Endothelial cell (in vitro differentiated cells): ENCODE results near the gene AUTS2. TPM values are rescaled to one million over a fixed set of nuclear protein-coding genes. Genes with fewer than 3 reads are reported as not detected.

Source experiments
- DNase-seq: peaks from one replicate; pipeline ENCODE4 v3.0.0; 2021; ENCODE audit warnings: low spot score
- H3K27ac Mint-ChIP-seq: one replicate; pipeline ENCODE4 v1.8.0; 2021; ENCODE audit warnings: mixed read lengths, inconsistent platforms; ENCODE audit not compliant: unreplicated experiment
- H3K27me3 Mint-ChIP-seq: one replicate; pipeline ENCODE4 v1.8.0; 2021; ENCODE audit warnings: mild to moderate bottlenecking, moderate library complexity, mixed read lengths, inconsistent platforms; ENCODE audit not compliant: unreplicated experiment
- H3K36me3 Mint-ChIP-seq: one replicate; pipeline ENCODE4 v1.8.0; 2021; ENCODE audit warnings: mild to moderate bottlenecking, low read depth, mixed read lengths, inconsistent platforms; ENCODE audit not compliant: unreplicated experiment
- H3K4me1 Mint-ChIP-seq: one replicate; pipeline ENCODE4 v1.8.0; 2021; ENCODE audit warnings: mild to moderate bottlenecking, mixed read lengths, inconsistent platforms; ENCODE audit not compliant: unreplicated experiment
- H3K4me3 Mint-ChIP-seq: one replicate; pipeline ENCODE4 v1.8.0; 2021; ENCODE audit warnings: mild to moderate bottlenecking, mixed read lengths, inconsistent platforms; ENCODE audit not compliant: unreplicated experiment
- H3K9me3 Mint-ChIP-seq: one replicate; pipeline ENCODE4 v1.8.0; 2021; ENCODE audit warnings: mixed read lengths, inconsistent platforms; ENCODE audit not compliant: unreplicated experiment
- total RNA-seq: library from RNA; stranded (reverse); fragmentation: NEBNext Ultra II Directional; extraction: Animal tissue kit (Norgen Biotek cat#: 25700); gene quantifications from one replicate; pipeline ENCODE4 v1.2.1, GENCODE V29; 2021; ENCODE audit not compliant: unreplicated experiment
- TF ChIP-seq, protein P1 (sequence below): fragments of 200-600 bp; sonication (generic); IDR thresholded peaks from one replicate; pipeline ENCODE4 v1.5.0; 2021; ENCODE audit warnings: antibody characterized with exemption; ENCODE audit not compliant: unreplicated experiment

Gene AUTS2
- total RNA-seq, 1 donor from 2014 or later, result 103 TPM

GRCh38 chr7:69898189-69898588 lies 299.9 kb downstream of the AUTS2 start:
- H3K36me3 Mint-ChIP-seq, result no peaks in the 10 kb centered on the region
- H3K4me3 Mint-ChIP-seq, result no peak overlapping the region
- H3K9me3 Mint-ChIP-seq, result peaks cover 4% of the 10 kb centered on the region
- H3K27ac Mint-ChIP-seq, result no peak overlapping the region
- H3K27me3 Mint-ChIP-seq, result peaks cover 2% of the 10 kb centered on the region
- TF ChIP-seq, protein P1, sequence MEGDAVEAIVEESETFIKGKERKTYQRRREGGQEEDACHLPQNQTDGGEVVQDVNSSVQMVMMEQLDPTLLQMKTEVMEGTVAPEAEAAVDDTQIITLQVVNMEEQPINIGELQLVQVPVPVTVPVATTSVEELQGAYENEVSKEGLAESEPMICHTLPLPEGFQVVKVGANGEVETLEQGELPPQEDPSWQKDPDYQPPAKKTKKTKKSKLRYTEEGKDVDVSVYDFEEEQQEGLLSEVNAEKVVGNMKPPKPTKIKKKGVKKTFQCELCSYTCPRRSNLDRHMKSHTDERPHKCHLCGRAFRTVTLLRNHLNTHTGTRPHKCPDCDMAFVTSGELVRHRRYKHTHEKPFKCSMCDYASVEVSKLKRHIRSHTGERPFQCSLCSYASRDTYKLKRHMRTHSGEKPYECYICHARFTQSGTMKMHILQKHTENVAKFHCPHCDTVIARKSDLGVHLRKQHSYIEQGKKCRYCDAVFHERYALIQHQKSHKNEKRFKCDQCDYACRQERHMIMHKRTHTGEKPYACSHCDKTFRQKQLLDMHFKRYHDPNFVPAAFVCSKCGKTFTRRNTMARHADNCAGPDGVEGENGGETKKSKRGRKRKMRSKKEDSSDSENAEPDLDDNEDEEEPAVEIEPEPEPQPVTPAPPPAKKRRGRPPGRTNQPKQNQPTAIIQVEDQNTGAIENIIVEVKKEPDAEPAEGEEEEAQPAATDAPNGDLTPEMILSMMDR, result no peak
- H3K4me1 Mint-ChIP-seq, result peaks cover 24% of the 10 kb centered on the region
- DNase-seq, result no peak

DNA sequence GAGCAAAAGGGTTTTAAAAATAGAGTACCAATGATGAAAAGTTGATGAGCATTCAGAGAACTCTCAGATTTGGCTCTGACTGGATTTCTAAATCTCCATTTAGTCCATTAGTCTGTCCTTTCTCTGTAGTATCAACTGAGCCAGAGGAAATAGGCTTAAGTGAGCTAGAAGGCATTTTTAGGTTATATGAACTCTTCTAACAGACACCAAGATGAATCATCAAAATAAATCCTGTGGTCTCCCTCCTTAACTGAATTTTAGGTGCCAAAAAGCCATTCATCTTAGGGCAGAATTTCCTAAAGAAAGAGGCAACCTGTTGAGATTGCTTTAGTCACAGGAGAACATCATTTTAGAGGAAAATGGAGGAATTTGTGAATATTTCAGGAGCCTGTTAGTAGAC lies 305.1 kb downstream of the AUTS2 start:
- TF ChIP-seq, protein P1, result no peak
- no peak for DNase-seq
- H3K9me3 Mint-ChIP-seq, result no peaks in the 10 kb centered on the region
- H3K4me3 Mint-ChIP-seq, result no peak overlapping the region
- no peaks in the 10 kb centered on the region for H3K36me3 Mint-ChIP-seq
- H3K27me3 Mint-ChIP-seq, result no peaks in the 10 kb centered on the region
- H3K27ac Mint-ChIP-seq, result no peak overlapping the region
- peaks cover 29% of the 10 kb centered on the region for H3K4me1 Mint-ChIP-seq

- no peak for DNase-seq
- no peaks in the 10 kb centered on the region for H3K9me3 Mint-ChIP-seq
- TF ChIP-seq, protein P1, result no peak
- peaks cover 23% of the 10 kb centered on the region for H3K4me1 Mint-ChIP-seq
- peaks cover 9% of the 10 kb centered on the region for H3K36me3 Mint-ChIP-seq
- H3K27me3 Mint-ChIP-seq, result no peaks in the 10 kb centered on the region
- H3K27ac Mint-ChIP-seq, result no peak overlapping the region
- no peak overlapping the region for H3K4me3 Mint-ChIP-seq
These were observed 308.2 kb downstream of the AUTS2 start for GRCh38 chr7:69906283-69906995.

DNA sequence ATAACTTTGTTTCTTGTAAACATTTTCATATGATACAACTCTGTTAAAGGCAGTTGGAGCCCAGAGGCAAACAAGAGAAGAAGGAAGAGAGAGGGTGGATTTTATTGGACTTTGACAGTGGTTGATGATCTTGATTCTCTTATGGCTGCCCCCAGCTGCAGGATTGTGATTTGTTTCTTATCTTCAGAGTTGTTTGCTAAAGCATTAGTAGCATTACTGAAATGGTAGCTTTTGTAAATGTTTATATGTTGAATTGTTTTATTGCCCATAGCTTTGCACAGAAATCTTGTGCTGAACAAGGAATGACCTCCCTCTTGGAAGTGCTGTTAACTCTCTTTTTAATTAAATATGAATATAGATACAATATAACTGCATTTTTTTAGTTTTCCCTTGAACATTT lies 309.4 kb downstream of the AUTS2 start:
- Mint-ChIP-seq H3K27me3 (no peaks in the 10 kb centered on the region), H3K36me3 (peaks cover 15% of the 10 kb centered on the region), H3K4me3 (no peak overlapping the region), H3K4me1 (peaks cover 21% of the 10 kb centered on the region), H3K9me3 (peaks cover 4% of the 10 kb centered on the region), H3K27ac (no peak overlapping the region)
- no peak for DNase-seq
- TF ChIP-seq, protein P1, result no peak

- H3K4me3 Mint-ChIP-seq, result no peak overlapping the region
- DNase-seq, result no peak
- peaks cover 4% of the 10 kb centered on the region for H3K9me3 Mint-ChIP-seq
- no peak overlapping the region for H3K27ac Mint-ChIP-seq
- no peaks in the 10 kb centered on the region for H3K27me3 Mint-ChIP-seq
- H3K4me1 Mint-ChIP-seq, result peaks cover 18% of the 10 kb centered on the region
- H3K36me3 Mint-ChIP-seq, result peaks cover 16% of the 10 kb centered on the region
- TF ChIP-seq, protein P1, result no peak
These were observed 310.2 kb downstream of the AUTS2 start for GRCh38 chr7:69908454-69908853.
